GM15510 (cell line): Measurements from ENCODE around the gene CC2D1B.

ENCODE experiments used
- POLR2A ChIP-seq: IDR thresholded peaks from 3 replicates; pipeline ENCODE4 v1.6.1; 2011; ENCODE audit warnings: borderline replicate concordance; ENCODE audit not compliant: insufficient read length; ENCODE audit errors: extremely low read depth

Gene CC2D1B

DNA sequence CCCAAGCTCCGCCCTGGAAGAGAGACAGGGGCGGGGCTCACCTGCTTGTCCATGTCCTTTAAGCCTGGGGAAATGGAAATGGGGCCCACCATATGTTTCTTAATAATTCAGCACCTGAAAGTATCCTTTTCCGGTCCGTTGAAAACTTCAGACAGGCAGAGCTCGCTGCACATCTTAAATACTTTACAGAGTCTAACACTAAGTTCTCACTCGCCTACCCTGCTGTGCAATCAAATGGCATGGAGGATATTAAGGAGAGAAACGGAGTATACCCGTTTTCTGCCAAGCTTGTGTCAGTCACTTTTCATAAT lies 467 bp upstream of the CC2D1B start:
- TF ChIP-seq POLR2A: no peak

DNA sequence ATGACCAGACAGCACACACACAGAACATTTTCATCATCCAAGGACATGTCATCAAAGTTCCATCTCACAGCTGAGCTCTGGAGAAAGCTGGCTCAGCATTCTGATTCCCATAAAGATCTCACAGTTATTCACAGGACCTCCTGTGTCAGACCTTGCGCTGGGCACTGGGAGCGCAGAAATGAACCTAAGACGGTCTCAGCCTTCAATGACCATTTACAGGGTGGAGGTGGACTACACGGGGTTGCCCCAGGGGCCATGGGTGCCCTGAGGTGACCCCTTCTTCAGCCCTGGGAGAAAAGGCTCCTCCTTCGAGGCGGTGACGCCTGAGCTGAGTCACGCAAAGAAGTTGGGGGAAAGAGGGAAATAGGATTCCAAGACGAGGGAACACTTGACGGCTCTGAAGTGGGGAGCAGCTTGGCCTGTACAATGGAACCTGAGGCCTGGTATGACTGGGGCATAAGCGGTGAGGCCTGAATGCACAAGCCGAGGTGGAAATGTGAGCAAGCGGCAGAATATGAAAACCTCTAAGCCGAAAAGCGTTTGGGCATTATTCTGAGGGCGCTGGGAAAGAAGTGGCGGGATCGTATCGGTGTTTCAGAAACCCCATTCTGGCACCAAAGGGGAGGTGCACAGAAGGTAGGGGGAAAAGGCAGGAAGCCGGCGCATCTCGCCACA lies 797 bp downstream of the CC2D1B start:
- TF ChIP-seq POLR2A: no peak

DNA sequence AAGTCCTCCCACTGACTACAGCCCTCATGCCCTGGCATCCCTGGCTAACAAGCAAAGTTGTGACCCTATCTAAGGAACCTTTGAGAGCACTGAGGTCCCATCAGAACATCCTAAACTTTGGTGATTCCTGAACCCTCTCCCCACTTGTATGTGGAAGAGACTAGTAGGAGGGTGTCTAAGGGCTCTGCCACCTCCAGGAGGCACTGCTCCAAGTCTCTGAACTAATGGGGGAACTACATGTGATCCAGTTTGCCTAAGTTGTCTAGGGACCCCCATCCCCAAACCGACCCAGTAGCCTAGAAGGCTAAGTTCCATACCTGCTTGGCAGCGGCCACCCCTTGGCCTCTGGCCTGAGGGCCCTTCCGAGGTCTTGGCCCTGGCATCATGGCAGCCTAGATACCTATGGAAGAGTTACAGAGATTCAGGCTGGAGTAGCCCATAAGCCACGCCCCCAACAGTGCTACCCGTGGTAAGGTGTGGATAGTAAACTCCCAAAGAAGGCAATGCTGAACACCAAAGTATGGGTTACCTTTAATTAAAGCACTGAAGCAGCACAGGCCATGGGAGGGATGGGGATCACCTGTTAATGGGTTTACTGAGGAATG lies 1.7 kb downstream of the CC2D1B start:
- no peak for TF ChIP-seq POLR2A

DNA sequence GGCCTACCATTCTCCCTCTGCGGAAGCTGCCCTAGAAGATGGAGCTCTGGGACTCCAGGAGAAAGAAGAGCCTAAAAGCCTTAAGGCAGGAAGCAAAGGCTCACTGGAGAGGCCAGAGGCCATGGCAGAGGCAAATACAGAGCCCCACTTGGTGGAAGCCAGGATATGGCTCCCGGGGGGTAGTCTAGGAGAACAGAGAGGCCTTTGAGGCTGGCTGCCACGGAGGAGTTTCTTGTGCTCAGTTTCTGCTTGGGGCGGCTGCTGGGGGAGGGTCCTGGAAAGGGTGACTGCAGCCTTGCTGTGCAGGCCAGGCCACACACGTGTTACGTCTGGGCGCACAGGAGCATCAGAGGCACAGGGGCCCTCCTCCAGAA lies 5.4 kb downstream of the CC2D1B start:
- TF ChIP-seq POLR2A: no peak

DNA sequence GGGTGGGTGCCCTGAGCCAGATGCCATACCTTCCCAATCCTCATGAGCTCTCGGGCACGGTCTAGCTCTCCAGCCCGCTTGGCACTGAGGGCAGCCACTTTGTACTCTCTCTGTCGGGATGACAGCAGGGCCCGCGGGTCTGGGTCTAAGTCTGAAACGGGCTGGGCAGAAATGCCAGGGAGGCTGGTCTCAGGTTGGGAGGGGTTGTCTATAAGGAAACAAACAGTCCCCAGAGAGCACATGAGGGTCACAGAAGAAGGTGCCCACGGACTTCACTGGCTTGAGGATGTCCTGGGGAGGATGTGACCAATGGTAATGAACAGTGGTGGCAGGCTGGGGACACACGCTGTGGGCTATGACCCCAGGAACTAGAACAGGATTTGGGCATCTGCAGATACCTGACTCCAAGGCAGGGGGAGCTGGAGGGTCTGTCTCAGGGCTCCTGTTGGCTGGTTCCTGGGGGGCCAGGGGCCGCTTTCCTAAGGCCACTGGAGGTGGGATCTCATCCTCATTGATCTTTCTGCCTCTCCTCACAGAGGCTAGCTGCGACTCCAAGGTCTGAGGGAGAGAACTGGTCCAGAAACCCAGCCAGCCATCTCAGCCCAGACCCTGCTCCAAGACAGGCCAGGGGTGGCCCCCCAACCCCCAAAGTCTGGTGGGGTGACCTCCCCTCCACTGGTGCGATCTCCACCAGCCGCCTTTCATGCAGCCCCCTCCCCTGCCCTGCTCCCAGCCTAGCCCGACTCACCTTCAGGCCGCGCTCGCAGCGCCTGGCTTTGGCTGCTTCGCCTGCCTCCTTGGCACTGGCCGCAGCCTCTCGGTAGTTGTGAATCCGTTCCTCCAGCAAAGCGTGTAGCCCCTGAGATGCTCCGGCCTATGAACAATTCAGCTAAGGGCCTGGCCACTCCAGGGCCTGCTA lies 6.1 kb downstream of the CC2D1B start:
- no peak for TF ChIP-seq POLR2A

DNA sequence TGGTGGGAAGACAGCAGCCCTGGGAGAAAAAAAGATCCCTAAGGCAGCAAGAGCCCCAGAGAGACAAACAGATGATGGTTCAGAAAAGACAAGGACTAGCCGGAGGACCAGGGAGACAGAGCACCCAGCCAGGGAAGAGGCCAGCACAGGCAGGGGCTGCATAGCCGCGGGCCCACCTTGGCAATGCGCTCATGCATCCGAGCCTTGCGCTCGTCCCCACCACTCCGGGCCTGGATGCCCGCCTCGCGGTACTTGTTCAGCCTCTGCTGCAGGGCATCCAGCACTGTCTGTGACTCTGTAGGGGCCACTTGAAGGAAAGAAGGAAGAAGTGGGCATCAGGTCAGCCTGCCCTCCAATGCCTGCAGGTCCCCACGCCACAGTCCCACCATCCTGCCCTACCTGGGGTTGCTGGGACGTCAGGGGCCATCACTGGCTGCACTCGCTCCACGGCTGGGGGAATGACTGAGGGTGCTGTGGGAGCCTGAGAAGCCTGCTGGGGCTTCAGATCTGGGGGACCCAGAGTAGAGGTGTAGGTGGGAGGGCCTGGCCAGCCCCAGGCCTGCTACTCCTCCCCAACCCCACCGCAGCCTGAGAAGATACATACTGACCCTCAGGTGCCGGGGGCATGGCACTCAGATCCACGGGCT lies 7.0 kb downstream of the CC2D1B start:
- TF ChIP-seq POLR2A: no peak

DNA sequence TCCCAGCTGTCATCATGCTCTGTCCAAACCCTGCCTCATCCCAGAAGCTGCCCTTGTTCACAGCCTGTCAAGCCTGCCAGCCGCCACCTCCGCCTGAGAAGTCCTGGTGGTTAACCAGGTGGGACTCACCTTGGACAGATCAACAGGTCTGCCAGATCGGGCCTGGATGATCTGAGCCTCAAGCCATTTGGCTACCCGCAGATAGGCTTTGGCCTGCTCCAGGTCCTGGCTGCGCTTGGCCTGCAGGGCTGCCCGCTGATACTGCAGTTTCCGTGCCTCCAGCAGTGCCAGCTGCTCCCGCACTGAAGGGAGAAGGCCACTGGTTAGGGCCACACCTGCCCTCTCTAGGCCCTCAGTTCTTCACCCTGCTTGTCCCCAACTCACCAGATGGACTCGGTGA lies 8.6 kb downstream of the CC2D1B start:
- TF ChIP-seq POLR2A: no peak

DNA sequence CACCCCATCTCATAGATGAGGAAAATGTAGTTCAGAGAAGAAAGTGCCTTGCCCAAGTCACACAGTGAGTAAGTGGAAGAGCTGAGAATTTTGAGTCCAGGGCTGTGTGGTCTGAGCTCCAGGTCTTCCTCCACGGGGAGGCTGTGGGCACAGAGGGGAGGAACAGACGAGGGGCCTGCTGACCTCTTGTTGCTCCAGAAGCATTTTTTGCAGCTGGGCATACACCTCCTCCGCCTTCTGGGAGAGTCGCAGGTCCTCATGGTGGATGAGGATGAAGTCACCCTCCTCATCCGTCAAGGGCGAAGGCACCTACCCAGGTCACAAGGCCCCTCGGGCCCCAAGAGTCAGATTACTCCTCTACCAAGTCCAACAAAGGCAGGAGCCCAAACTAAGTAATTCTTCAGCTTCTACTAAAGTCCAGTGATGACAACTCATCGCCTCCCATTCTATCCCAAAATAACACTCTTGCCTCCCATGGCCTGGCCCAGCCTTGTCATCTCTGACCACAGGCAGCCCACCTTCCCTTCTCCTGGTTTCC lies 9.1 kb downstream of the CC2D1B start:
- TF ChIP-seq POLR2A: no peak

DNA sequence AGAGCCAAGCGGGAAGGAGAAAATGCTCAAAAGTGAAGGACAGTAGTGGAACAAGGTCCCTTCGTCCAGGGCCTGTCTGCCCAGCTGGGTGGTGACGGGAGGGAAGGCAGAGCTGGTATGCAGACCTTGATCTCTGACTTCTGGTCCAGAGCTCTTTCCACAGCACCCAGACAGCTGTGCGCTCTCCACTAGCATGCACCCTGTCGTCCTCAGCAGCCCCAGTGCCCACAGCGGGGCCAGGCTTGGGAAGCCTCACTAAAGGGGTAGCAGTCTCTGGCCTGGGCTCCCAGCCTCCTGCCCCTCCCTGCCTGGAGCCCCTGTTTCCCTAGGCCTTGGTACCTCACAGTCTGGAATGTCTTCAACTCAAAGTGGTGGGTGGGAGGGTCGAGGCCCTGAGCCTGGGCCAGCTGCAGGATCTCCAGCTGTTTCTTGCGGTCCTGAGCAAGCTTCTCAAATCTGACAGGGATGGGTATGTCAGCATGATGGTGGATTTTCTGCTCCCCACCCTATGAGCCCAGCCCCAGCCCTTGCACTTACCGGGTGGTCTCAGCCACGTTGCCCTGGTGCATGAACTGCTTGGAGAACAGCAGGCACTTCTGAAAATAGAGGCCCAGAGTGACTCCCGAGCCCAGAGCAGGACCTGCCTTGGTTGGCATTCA lies 10.0 kb downstream of the CC2D1B start:
- TF ChIP-seq POLR2A: no peak

DNA sequence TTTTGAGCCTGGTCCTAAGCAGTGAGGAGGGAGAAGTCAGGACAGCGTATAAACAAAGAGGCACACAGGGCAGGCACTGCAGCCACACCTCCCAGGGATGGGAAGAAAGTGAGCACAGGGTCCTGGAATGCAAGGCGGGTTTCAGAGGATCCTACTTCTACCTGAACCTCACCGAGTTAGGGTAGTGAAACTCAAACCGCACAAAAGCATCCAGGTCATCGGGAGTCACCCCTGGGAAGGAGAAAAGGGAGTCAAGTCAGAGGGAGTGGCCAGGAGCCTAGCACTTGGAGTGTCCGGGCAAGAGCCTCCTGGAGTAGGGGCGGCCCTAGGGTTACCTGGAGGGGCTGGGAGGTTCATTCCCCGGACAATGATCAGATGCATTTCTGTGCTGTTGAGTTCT lies 10.6 kb downstream of the CC2D1B start:
- TF ChIP-seq POLR2A: no peak

DNA sequence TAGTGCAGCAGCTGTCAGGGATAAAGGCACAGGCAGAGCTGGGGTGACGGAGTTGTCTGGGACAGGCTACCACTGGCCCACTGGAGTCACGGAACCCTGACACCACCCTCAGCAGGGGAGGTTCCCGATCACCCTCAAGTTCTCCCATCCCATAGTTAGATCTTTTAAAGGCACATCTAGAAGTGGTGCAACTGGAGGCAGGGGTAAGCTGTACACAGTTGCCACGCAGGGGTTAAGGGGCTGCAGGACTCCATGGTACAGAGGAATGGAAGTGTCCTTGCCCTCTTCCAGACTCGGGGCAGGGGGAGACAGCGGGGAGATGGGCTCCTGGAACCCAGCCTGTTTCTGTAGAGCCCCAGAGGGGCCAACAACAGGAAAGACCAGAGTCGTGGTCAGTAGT lies 13.3 kb downstream of the CC2D1B start:
- TF ChIP-seq POLR2A: no peak

DNA sequence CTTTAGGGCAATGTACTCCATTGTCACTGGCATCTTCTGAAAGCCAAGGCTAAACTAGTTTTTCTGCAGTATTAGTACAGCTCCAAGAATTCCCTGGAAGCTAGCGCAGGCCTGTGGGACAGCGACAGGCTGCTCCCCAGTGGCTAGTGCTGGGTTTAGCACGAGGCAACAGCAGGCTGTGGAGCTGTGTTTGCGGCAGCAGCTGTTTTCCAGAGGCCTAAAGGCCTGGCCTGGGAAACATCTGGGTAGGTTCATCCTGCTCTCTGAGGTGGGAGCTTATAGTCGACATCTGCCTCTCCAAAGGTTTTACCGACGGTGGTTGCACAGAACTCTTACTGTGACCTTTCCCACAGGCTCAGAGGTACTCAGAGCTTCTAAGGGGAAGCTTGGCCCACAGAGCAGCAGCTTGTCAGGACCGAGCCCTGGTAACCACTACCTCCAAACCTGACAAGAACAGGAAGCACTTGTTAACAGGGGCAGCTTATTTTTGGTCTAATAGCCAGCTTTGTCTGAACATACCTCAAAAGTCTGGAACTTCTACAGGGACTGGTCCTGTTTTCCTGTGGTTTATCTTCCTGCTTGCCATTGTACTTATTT lies 17.2 kb downstream of the CC2D1B start:
- TF ChIP-seq POLR2A: no peak

DNA sequence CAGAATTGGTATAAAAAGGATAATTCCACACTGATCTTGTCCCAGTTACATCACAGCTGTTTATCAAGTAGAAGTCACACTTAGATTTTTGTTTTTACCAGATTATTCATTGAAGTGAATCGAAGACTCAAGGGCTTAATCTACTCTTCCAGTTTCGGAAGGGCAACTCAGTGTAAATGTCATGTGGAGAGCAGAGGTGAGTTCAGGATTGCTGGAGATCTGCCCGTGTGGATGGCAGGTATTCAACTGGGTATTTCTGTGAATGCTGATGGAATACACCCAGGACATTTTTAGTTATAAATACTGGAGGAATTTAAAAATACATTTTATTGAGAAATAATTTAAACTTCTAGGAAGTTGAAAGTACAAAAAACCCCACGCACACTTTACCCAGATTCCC lies 19.4 kb downstream of the CC2D1B start:
- no peak for TF ChIP-seq POLR2A

DNA sequence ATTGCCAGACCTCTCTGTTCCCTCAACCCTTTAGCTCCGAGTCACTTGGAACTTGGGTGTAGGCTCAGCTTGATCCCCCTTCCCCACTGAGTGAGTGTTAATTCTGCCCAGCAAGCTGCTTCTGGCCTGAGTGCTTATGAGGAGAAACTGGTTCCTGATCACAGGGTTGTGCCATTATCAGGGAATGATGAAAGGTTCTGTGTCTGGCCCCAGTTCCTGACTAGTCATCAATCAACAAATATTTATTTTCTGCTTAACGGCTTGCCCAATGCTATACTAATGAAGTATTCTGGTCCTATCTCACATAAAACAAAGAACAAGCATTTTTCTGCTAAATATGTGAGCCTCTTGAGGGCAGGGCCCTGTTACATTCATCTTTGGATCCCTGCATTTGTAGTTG lies 20.8 kb downstream of the CC2D1B start:
- TF ChIP-seq POLR2A: no peak

DNA sequence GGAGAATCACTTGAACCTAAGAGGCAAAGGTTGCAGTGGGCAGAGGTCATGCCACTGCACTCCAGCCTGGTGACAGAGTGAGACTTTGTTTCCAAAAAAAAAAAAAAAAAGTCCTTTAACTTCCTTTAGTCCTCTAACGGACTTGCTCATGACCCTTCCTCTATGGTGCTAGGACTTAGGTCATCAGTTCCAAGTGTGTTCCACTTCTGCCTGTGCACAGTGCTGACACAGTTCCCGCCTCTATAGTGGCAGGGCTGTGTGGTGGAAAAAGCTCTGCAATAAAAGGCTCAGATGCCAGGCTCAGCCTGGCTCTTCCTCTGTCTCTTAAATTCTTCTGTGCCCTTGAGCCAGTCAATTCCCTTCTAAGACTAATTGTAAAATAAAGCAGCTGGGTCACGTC lies 22.0 kb downstream of the CC2D1B start:
- no peak for TF ChIP-seq POLR2A

DNA sequence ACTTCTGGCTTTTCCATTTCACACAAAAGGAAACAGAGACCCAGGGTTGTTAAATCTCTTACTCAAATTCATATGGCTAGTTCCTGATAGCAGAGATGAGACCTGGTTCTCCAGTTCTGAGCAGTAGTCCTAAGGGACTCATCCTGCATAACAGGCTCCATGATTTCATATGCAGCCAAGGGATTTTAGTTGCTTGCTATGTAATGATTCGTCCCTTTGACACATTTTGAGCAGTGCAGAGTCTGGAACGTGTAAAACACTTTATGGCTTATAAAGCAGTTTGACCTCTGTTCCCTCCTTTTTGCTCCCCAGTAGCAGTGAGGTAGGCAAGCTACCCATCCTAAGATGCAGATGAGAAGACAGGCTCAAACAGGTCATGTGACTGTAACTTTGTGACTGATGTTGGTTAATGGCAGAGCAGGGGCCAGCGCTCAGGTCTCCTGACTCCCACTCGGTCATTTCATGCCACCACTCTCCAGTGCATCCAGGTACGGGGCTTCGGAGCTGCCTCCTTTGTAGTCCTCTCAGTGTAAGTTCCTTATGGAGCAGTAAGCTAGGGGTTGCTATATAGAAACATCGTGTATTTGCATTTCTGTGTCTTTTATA lies 24.2 kb downstream of the CC2D1B start:
- no peak for TF ChIP-seq POLR2A
